ENCODE data around the gene PADI2.
A peak's percentile ranks its signal among the peaks of the same experiment; 100 is the strongest.

GRCh38 chr1:17119076-17119772 is at the start of gene PADI2:
- TF ChIP-seq CTCF (IDR thresholded peaks at IDR 0.05) (no peak), POLR2A (IDR thresholded peaks at IDR 0.05) (peak; percentile 8 to 34)

All from uterus (tissue), 2 donors.